Fibroblast of gingiva (primary cell): ENCODE data around the gene PUDP.

ENCODE experiments used
- DNase-seq: peaks from one replicate; pipeline ENCODE4 v3.0.0-alpha.2; 2011; ENCODE audit warnings: low read depth

PUDP gene

DNA sequence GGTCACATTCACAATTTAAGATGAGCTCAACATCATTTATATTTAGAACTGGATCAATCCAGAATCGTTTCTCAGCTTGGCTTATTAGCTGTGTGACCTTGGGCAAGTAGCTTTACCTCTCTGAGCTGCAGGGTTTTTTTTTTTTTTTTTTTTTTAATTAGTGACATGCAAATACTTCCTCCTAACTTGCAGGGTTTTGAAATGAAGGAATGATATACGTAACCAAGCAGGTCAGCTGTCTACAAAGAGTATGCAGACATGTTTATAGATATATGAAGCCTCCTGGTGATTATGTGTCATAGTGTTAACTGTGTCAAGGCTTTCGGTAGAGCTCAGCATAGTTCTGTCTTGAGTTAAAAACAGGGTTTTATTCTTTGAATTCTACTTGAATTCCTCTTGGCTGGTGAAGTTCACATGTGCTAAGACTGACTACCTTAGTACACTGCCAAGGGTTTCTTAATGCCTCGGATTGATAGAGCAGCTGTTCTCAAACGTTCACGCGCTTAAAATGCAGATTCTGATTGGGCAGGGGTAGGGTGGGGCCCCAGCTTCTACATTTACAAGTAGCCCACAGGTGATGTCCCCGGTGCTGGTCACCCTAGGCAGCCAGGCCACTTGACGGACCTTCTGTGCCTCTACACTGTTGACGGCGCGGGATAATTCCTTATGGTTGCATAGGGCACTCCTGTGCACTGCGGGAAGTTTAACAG is 1.1 kb downstream of the PUDP start:
- DNase-seq: no peak

DNA sequence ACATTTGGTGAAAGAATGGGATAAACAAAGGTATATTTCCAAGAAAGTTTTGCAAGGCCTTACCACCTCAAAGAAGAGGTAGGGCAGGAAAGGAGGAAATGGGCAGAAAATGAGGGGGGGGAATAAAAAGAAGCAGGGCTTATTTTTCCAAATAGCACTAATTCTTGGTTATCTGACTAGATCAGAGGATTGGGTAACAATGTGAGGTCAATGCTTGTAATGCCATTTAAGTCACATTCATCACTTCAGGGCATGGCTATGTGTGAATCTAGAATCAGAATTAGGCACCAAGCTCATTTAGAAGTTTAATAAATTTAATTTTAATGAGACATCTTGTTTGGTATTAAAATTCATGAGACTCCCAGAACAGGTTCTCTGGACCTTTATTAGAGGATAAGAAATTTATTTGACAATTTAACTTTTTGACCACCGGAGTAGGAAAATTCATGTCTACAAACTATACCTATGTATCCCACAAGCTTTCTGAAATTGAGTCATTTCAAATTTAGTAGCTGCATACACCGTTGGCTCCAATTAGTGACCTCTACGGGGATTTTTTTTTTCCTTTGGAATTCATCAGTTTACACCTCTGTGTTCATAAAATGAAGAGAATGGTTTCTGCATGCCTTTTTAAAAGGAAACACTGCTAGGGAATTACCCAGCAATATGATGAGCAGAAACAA is 1.8 kb downstream of the PUDP start:
- no peak for DNase-seq

DNA sequence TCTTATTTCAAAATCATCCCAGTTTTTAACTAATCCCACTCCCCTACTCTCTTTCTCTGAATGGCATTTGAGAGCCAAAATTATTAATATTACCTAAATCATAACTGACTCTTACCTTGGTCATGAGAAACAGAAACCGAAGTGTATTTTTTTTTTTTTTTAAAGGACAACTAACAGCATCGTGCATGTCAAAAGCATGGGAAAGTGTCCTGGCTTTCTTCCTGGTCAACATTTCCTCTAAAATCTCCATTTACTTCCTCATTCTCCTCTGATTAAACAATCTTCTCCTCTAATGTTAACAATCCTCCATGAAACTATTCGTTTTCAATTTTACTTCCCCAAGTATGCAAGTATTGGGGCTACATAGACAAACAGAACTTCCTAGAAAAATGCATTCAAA is 2.5 kb downstream of the PUDP start:
- DNase-seq: no peak

- DNase-seq: no peak
Observed at GRCh38 chrX:7143941-7144525, 3.9 kb downstream of the PUDP start.

GRCh38 chrX:7143076-7143475 is 4.9 kb downstream of the PUDP start:
- no peak for DNase-seq

GRCh38 chrX:7139202-7140081 is 8.5 kb downstream of the PUDP start:
- peak; percentile 64 for DNase-seq

- DNase-seq: no peak
Observed at GRCh38 chrX:7134981-7135380, 13.0 kb downstream of the PUDP start.

DNA sequence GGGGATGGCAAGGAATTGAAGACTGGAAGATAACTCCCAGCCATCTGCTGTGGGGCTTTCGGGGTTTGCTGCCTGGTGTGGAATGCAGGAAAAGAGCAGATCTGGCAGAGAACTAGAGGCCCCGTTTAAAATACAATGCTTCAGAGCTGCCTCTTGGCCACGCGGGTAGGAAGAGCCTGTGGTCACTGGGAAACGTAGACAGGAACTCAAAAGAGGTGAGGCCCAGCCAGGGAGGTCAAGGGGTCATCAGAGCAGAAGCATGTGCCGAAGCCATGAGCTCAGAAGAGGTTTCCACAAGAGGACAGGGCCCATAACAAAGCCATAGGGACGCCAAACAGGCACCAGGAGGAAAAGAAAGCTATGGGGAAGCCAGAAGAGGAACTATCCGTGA is 14.9 kb downstream of the PUDP start:
- DNase-seq: no peak

GRCh38 chrX:7132335-7133049 is 15.5 kb downstream of the PUDP start:
- DNase-seq: peak; percentile 64

GRCh38 chrX:7131621-7132020 is 16.3 kb downstream of the PUDP start:
- no peak for DNase-seq

- DNase-seq: no peak
Observed at GRCh38 chrX:7127056-7127455, 20.9 kb downstream of the PUDP start.

GRCh38 chrX:7120878-7121219 is 27.1 kb downstream of the PUDP start:
- no peak for DNase-seq

DNA sequence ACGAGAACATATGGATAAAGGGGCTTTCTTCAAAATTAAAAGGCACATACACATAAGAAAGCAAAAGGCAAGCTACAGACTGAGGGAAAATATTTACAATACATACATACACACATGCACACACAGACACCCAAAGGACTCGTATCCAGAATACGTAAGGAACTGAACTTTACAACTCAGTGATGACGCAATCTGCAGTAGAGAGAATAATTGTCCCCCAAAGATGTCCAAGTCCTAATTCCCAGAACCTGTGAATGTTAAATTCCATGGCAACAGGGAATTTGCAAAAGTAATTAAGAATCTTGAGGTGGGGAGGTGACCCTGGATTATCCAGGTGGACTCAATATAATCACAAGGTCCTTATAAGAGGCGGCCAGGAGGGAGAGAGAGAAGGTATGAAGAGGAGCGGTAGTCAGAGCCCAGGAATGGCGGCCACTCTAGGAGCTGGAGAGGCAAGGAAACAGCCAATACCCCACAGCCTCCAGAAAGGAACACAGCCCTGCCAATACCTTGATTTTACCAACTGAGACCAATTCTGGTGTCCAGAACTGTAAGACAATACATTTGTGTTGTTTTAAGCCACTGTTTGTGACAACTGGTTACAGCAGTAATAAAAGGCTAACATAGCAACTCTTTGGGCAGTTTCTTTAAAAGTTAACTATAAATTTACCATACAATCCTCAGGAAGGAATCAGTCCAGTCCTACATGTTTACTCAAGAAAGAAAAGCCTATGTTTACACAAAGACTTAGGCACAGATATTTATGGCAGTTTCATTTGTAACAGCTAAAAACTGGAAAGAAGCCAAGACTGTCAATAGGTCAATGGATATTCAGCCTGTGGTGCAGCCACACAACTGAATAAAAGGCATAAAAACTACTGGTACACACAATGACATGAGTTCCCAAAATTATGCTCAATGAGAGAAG is 27.7 kb downstream of the PUDP start:
- DNase-seq: peak; percentile 53

GRCh38 chrX:7117587-7117986 is 30.4 kb downstream of the PUDP start:
- no peak for DNase-seq

DNA sequence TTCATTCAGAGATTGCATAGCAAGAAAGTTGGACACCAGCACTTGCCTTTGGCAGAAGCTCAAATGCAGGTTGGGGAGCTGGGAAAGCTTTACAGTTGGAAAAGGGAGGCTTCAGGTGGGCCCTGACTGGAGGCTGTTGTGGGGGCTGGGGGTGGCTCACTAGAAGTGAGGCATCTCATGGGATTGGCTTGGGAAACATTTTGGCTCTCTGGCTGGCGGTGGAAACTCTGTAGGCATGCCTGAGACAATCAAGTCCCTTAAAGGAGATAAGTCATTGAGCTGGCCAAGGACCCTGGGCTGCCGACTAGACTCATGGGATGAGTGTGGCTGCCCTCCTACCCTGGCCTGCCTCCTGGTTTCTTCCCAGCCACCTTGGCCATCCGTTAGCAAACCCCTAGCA is 31.9 kb downstream of the PUDP start:
- DNase-seq: no peak

- peak; percentile 66 for DNase-seq
Observed at GRCh38 chrX:7115557-7115956, 32.4 kb downstream of the PUDP start.

- DNase-seq: no peak
Observed at GRCh38 chrX:7112071-7112470, 35.9 kb downstream of the PUDP start.

- DNase-seq: no peak
Observed at GRCh38 chrX:7111518-7111917, 36.4 kb downstream of the PUDP start.

GRCh38 chrX:7110821-7111276 is 37.1 kb downstream of the PUDP start:
- no peak for DNase-seq

GRCh38 chrX:7109838-7110793 is 37.8 kb downstream of the PUDP start:
- no peak for DNase-seq
